HG02884 (cell line): ENCODE data around the gene KIF17.

Experiments
- ATAC-seq: cut with Tn5 transposase; IDR thresholded peaks from one replicate; pipeline ENCODE4 v1.9.1; 2021; ENCODE audit warnings: mild to moderate bottlenecking, moderate library complexity; ENCODE audit not compliant: unreplicated experiment

KIF17 gene

DNA sequence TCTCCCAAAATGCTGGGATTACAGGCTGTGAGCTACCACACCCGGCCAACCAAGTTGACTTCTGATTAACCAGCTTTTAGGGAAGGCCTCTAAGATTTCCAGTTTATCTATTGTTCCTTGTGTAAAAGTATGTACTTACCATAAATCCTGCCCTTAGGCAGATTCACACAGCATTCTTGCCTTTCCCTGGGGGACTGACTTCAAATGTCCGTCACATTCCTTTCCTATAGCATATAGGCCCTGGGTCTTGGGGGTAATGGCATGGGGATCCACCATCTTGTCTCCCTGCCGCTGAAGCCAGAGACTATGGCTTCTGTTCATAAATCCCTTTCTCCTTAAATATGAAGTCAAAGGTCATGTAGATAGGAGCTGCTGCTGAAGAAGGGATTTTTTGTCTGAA, 85.4 kb downstream of the KIF17 start:
- no peak for ATAC-seq

DNA sequence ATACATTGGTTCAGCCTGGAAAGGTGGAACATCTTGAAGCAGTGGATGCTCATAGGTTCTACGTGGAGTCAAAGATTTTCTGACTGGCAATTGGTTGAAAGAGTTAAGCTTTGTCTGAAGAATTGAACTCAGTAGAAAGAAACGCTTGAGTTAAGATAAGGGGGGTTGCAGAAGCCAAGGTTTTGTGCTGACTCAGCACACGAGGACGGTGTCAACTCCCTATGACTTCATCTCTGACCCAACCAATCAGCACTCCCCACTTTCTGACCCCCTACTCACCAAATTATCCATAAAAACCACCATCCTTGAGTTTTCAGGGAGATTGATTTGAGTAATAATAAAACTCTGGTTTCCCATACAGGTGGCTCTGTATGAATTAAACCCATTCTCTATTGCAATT, 87.1 kb downstream of the KIF17 start:
- no peak for ATAC-seq

DNA sequence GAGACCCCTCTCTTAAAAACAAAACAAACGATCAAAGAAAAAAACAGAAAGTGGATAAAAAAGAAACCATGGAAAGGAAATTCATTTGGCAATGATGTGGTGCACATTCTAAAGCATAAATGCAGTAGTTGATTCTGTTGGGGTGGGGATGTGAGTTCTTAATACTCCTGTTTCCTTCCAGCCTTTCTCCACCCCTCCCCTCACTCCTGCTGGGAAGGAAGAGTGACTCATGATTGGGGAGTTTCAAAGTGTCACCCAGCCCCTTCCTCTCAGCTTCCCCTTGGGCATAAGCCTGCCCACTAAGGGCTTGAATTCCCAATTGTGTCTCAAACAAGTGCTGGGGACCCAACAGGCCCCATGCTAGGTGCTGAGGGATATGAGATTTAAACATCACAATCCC, 91.3 kb downstream of the KIF17 start:
- ATAC-seq: no peak

DNA sequence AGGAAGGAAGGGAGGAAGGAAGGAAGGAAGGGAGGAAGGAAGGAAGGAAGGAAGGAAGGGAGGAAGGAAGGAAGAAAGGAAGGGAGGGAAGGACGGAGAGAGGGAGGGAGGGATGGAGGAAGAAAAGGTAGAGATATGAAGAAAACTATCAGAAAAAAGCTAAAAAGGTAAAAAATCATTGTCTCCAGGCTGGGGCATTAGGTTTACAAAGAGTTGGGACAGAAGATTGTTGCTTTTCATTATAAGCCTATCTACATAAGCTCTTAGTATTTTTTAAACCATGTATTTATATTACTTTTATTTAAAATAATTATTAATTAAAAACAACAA, 91.7 kb downstream of the KIF17 start:
- no peak for ATAC-seq

DNA sequence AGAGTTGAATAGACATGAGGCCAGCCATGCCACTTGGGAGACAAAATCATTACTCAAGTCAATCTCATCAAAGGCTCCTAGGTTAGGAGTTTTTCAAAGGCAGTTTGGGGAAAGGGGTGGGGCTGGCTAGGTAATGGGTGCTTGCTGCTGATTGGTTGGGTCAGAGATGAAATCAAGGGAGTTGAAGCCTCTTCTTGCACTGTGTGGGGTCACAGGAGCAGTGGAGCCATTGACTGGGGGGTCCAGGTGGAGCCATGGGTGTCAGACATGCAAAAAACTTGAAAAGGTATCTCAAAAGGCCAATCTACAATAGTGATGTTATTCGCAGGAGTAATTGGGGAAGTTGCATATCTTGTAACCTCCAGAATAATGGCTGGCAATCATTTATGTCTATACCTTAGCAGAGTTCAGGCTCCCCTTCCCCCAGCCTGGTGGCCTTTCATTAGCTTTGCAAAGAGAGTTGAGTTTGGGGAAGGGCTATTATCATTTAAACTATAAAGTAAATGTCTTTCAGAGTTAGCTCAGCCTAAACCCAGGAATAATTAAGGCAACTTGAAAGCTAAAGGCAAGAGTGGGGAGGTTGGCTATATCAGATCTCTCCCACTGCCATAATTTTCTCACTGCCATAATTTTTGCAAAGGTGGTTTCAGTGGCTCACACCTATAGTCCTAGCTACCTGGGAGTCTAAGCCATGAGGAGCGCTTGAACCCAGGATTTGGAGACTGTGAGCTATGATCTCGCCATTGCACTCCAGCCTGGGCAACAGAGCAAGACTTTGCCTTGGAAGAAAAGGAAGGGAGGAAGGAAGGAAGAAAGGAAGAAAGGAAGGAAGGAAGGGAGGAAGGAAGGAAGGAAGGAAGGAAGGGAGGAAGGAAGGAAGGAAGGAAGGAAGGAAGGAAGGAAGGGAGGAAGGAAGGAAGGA, 92.4 kb downstream of the KIF17 start:
- no peak for ATAC-seq

DNA sequence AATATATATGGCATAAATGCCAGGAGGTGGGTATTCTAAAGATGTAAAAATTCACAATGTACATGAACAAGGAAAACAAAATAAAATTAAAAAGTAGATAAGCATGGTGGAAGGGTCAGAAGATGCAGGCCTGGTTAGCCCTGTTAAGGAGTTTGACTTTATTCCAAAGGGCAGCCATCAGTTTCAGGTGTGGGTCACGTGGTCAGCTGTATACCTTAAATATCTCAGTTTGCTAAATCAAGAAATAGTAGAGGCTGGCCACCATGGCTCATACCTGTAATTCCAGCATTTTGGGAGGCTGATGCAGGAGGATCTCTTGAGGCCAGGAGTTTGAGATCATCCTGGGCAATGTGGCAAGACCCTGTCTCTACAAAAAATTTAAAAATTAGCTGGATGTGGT, 93.1 kb downstream of the KIF17 start:
- no peak for ATAC-seq

DNA sequence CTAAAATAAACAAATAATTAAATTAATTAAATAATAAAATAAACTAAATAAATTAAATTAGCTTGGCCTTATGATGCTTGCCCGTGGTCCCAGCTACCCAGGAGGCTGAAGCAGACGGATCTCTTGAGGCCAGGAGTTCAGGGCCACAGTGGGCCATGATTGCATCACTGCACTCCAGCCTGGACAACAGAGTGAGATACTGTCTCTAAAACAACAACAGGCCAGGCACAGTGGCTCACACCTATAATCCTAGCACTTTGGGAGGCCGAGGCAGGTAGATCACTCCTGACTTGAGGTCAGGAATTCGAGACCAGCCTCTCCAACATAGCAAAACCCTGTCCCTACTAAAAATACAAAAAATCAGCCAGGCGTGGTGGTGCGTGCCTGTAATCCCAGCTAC, 96.8 kb downstream of the KIF17 start:
- no peak for ATAC-seq

DNA sequence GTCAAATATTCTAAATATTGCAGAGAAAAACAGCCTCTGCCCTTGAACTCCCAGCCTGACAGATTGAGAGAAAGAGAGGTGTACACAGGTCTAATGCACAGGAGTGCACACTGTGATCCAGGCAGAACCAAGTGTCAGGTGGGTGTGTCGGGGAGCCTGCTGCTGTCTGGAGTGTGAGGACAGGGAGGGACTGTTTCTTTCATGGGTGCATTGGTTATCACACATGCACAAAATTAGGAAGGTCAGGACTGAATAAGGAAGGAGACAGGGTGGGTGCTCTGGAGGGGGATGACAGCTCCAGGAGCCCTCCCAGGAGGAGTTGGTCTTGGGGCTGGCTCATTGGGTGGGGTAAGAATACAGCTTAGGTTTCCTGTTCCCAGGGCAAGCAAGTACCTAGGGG, 97.8 kb downstream of the KIF17 start:
- no peak for ATAC-seq

DNA sequence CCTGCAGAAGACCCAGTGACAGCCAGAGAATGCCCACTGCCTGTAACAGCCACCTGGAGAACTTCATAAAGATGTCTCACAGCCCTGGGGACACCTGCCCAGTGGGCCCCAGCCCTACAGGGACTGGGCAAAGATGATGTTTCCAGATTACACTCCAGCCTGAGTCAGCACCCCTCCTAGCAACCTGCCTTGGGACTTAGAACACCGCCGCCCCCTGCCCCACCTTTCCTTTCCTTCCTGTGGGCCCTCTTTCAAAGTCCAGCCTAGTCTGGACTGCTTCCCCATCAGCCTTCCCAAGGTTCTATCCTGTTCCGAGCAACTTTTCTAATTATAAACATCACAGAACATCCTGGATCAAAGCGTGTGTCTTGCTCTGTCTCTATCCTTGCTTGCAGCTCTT, 99.3 kb downstream of the KIF17 start:
- ATAC-seq: no peak

DNA sequence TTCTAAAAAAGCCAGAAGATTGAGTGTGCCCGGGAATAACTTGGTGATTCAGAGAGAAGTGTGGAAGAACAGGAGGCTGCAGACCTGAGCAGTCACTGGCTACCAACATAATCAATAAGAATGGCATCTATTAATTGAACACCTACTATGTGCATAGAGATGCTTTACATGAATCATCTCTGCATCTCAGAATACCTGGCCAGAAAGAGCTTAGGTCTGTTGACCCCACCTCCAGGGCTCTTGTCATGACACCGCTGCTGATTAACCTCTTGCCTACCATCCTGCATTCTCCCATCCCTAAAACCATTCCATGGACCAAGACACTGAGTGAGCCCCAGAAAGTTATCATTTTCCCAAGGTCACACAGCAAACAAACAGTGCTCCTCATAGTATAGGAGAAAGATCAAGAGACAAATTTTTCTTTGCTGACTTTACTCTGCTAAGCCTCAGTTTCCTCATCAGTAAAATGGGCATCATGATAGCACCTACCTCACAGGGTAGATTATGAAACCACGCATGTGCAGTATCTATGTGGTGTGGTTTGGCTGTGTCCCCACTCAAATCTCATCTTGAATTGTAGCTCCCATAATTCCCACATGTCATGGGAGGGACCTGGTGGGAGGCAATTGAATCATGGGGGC, 100.8 kb downstream of the KIF17 start:
- no peak for ATAC-seq

DNA sequence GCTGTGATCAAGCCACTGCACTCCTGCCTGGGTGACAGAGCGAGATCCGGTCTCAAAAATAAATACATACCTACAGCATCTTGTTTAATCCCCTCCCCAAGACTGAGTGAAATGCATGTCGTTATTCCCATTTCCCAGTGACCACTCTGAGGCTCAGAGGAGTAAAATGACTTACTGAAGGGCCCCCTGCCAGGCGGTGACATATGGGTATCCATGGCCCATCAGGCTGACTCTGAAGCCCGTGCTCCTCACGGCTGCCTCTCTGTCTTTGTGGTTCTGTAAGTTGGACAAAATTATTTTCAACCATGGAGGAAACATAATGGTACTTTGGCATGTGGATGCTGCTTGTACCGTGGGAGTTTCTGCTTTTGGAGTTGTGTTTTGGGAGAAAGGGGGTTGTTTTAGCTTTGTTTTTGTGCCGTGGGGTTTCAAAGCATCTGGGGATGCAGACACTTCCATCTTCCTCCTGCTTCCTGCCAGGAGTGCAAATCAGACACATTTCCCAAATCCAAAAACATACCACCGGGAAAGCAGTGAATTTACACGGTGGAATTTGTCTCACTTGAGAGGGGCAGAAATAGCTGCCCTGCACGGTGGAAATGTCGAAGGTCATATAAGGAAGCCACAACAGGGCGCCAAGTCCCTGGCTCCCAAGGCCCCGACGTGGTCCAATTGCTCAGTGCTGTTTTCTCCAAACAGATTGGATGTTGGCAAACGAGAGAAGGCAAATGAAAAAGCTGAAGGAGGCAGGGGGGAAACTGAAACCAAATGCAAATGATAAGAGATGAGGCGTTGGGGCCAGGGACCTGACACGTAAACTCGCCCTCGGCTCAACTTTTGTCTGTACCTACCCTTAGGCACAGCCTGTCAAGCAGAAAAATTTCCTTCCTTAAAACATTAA, 101.6 kb downstream of the KIF17 start:
- no peak for ATAC-seq

DNA sequence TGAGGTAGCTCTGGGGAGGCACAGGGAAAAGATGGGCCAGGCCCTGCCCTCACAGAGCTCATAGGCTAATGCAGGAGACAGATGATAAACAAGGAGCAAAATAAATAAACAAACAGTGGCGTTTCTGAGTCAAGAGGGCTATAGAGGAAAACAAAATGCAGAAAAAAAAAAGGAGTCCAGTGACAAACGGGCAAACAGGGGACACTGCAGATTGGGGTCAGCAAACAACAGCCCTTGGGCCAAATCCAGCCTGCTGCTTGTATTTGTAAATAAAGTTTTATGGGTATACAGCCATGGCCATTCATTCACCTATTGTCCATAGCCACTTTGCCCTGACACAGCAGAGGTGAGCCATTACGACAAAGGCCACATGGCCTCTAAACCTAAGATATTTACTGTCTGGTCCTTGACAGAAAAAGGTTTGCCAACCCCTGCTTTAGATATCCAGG, 103.7 kb downstream of the KIF17 start:
- no peak for ATAC-seq
